GM18526 (cell line): ENCODE results near the gene TMEM87B.

ENCODE experiments used
- POLR2A ChIP-seq: IDR thresholded peaks from 3 replicates; pipeline ENCODE4 v1.6.1; 2011; ENCODE audit not compliant: insufficient read length; ENCODE audit errors: extremely low read depth

Gene TMEM87B

DNA sequence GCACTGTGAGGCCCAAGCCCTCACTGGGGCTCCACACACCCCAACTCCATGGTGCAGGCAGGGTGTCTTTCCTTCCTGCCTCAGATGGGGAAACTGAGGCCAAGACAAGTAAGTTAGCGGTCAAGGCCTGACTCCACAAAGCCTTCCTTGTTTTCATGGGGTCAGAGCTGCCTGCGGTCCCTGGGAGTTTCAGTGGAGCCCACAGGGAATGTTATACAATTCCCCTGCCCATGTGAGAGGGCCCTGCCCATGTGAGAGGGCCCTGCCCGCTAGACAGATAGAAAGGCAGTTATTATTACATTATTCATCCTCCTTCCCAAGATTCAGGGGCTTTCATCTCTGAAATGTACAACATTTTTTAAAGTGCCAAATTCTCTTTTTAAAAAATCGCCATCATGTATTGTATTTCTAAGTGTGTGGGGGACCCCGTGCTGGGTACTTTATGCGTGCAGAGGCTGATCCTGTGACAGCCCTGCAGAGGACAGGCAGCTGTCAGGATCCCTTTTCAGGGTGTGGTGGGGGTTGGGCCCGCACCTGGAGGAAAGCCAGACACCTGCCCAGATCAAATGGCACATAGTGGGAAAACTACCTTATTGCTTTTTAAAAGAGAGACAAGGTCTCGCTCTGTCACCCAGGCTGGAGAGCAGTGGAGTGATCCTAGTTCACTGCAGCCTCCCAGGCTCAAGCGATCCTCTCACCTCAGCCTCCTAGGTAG lies 106.5 kb downstream of the TMEM87B start:
- TF ChIP-seq POLR2A = no peak

DNA sequence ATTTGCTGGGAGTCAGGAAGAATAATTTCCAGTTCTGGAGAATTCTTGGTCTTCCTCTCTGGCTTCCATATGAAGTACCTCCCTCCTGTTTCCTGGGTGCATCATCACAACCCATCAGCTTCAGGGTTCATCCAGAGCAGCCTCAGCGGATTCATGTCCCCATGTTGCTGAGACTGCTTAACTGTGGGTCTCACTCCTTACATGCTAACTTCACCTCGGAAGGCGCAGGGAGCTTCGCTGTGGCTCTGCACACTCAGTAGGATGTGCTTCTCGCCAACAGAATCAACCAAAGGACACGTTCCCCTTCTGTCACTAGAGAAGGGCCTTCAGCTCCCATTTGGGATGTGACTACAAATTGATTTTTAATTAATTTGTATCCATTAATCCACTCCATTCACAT lies 107.3 kb downstream of the TMEM87B start:
- TF ChIP-seq POLR2A = no peak

DNA sequence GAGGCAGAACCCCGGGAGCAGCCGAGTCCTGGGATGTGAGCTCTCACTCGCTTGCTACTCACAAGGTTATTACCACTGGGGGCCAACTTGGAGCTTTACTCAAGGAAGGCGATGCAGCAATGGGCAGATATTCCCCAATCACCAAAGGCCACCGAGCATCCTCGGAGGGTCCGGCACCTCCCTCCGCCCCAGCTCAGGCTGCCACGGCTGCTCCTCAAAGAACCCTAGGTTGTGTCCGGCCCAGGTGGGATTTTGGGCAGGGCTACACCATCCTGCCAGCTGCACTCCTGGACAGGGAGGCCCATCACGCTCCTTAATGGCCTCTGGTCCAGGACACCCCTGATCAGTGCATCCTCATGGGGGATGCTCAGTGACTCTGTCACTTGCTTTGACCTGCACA lies 107.9 kb downstream of the TMEM87B start:
- TF ChIP-seq POLR2A = no peak

DNA sequence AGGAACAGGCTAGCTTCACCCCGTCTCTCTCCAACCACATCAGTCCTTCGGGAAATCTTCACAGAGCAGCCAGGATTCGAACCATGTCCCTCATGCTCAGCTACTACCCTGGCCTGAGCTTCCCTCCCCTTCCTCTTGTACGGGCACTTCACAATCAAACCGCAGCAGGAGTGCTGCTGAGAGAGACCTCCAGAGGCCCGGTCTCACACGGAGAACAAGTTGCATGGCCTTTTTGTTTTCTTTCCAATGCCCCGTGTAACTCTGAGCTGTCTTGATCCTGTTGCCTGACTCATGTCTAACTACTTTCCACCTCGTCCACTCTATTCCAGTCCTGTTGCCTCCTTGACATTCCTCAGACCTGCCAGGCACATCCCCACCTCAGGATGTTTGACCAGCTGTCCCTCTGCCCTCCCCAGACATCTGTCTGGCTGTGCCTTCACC lies 108.5 kb downstream of the TMEM87B start:
- TF ChIP-seq POLR2A = no peak

DNA sequence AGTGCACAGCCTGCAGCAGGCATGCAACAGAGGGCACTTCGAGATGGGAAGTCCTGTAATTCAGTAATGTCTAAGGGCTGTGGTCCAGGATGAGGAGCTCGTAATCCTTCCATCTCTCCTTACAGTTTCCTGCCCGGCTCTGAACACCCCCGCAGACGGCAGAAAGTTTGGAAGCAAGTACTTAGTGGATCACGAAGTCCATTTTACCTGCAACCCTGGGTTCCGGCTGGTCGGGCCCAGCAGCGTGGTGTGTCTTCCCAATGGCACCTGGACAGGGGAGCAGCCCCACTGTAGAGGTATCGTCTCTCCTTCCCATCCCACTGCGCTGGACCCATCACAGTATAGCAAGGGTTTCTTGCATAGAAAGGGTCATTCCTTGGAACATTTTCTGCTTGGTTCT lies 109.8 kb downstream of the TMEM87B start:
- no peak for TF ChIP-seq POLR2A

DNA sequence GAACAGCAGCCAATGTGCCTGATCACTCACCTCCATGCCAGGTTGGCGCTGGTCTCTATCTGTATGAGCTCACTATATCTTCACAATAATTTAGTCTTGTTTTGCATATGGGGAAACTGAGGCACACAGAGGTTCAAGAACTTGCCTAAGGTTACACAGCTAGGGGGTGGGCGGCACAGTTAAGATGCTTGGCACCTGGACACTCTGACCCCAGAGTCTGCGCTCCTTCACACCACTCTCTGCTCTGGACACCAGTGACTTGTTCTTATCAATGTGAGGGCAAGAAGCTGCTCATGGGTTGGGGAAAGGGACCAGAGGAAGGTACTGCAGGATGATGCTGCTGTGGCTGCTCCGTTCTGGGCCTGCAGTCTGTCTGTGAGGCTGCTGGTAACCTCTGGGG lies 110.2 kb downstream of the TMEM87B start:
- no peak for TF ChIP-seq POLR2A

DNA sequence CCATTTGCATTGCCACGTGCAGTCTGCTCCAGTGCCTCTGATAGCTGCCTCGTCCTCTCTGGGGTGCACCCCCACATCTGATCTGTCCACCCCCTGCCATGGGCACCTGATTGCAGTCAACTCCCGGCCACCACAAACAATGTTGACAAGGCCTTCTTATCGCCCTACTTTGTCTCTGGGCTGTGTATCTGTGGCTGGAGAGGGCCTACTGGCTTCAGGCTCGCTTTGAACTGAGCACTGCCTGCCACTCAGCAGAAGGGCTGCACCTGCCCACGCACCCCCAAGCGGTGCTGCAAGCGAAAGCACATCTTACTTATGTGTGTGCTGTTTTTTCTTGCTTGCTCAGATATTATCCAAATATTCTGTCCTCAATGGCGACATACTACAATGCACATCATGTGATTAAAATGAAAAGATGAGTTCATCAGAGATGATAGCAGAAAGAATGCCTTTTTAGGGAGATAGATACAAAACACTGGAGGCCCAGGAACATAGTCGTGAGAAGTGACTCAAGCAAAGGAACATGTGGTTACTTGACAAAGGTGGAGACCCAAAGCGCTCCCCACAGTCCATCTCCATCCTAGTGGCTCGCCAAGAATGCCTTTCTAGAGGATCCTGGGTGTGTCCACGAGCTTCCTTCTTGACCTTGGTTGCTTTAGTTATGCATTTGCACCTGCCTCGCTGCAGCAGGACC lies 111.9 kb downstream of the TMEM87B start:
- no peak for TF ChIP-seq POLR2A

DNA sequence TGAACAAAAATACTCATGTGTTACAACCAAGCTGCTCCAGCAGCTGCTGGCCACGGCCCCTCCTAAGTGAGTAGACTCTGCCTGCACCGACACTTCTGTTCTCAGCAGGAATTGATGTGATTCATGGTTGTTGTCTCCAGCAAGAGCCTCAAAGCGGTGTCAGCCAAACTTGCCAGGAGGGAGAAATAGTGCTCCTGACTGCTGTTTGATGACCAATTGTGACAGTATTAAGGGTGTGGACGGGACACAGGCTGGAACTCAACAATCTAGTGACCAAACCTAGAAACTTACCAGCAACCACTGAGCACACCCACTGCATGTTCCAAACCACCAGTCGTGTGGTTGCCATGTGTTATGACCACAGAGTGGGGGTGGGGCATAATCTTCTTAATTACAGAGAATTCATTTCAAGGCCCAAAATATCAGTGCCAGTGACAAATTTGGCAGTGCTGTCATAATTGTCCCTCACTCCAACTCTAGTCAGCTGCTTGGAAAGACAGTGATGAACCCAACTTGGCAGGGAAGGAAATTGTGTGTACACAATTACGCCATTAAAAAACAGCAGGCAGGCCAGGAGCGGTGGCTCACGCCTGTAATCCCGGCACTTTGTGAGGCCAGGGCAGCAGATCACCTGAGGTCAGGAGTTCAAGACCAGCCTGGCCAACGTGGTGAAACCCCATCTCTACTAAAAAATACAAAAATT lies 113.5 kb downstream of the TMEM87B start:
- TF ChIP-seq POLR2A = no peak
